GM19455 (cell line): Measurements from ENCODE around the gene SOWAHA.
"Not testable (repeated sequence)": the region's sequence is repeated elsewhere in the genome, so short reads cannot be mapped to it uniquely, and the experiment has no call there.

ENCODE experiments used
- ATAC-seq: cut with Tn5 transposase; IDR thresholded peaks from one replicate; pipeline ENCODE4 v1.9.1; 2021; ENCODE audit not compliant: unreplicated experiment

Gene SOWAHA

DNA sequence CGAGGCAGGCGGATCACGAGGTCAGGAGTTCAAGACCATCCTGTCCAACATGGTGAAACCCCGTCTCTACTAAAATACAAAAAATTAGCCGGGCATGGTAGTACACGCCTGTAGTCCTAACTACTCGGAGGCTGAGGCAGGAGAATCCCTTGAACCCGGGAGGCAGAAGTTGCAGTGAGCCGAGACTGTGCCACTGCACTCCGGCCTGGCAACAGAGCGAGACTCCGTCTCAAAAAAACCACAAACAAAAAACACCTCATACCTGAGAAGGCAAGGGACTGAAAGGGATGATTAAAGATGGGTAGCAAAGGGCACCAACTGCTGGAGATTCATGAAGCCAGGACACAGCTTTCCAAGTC lies 6.3 kb upstream of the SOWAHA start:
- ATAC-seq: not testable (repeated sequence)

DNA sequence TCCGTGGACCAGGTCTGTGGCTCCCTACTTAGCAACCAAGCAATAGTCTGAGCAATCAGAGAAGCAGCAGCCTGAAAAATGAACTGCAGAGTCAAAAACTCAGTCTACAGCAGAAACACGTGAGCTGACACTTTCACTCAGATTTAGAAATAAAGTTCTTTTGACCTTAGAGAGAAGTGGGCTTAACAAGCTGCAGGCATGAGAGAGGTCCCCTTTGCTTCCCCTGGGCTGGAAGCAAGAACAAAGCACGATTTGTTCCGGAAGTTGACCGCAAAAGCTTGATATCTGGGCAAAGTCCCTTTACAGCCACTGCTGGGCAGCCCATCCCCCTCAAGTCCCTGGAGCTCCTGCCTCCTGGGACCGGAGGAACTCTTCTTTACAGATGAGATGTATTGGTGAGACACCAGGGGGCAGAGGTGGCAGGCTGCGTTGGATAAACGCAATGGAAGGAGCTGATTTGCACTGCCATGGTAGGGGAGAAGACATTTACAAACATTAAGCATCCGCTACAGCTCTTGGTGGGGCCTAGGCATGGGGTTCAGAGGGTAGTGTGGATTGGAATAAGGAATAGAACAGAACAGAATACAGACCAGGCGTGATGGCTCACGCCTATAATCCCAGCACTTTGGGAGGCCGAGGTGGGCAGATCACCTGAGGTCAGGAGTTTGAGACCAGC lies 5.8 kb upstream of the SOWAHA start:
- ATAC-seq: no peak

DNA sequence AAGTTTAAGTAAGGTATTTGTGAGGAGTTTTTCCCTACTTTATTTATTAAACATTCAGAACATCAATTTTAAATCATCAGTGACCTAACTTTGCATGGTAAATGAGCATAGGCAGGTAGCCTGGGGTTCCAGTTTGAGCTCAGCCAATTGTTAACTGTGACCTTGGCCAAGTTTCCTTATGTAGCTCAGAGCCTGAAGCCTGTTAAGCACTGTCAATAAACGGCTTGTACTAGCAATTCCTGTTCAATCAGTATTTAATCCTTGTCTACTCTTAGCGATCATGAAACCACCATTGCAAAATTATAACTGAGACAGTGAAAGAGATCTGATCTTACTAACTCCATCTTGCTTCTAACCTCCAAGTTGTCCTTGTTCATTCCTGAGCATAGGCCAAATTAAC lies 4.7 kb upstream of the SOWAHA start:
- ATAC-seq: no peak

DNA sequence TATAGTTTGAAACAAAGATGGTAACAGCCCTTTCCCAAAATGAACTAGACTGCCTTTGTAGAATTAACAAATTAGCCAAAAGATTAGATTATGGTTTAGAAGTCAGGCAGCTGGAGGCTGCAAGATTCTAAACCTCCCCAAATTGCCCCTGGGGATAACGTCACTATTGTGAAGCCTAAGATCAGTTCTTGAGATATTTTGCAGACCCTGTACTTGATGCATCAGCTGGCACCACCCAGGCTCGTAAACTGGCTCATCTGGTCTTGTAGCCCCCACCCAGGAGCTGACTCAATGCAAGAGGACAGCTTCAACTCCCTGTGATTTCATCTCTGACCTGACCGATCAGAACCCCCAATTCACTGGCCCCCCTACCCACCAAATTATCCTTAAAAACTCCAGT lies 4.2 kb upstream of the SOWAHA start:
- no peak for ATAC-seq

DNA sequence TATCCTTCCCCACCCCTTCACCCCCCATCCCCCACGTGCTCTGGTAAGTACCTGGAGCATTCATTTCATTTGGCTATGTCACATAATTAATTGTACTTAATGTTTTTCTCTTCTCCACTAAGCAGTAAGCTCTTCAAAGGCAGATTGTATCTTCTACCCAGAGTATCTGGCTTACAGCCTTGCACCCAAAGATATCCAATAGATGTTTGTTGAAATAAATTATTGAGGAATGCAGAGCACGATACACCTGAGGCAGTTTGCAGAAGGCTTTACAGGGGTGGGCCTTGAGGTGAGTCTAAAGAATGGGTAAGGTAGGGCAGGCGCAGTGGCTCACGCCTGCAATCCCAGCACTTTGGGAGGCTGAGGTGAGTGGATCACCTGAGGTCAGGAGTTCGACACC lies 2.5 kb upstream of the SOWAHA start:
- no peak for ATAC-seq

DNA sequence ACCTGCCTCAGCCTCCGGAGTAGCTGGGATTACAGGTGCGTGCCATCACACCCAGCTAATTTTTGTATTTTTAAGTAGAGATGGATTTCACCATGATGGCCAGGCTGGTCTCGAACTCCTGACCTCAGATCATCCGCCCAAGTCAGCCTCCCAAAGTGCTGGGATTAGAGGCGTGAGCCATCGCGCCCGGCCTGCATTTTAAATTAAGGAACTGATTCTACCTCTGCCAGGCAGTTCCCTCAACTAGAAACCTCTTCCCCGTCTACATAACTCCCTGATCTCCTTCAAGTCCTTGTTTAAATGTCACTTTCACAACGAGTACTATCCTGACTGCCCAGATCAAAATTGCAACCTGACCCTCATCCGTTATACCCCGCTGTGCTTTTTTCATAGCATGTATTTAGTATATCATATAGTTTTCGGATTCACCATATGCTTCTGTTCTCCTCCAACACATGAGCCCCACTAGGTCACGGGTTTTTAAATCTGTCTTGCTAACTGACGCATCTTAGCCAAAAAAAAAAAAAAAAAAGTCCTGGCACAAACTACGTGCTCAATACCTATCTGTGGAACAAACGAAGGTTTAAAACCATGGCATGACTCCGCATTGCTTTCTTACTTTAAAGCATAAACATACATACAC lies 858 bp upstream of the SOWAHA start:
- ATAC-seq: no peak

DNA sequence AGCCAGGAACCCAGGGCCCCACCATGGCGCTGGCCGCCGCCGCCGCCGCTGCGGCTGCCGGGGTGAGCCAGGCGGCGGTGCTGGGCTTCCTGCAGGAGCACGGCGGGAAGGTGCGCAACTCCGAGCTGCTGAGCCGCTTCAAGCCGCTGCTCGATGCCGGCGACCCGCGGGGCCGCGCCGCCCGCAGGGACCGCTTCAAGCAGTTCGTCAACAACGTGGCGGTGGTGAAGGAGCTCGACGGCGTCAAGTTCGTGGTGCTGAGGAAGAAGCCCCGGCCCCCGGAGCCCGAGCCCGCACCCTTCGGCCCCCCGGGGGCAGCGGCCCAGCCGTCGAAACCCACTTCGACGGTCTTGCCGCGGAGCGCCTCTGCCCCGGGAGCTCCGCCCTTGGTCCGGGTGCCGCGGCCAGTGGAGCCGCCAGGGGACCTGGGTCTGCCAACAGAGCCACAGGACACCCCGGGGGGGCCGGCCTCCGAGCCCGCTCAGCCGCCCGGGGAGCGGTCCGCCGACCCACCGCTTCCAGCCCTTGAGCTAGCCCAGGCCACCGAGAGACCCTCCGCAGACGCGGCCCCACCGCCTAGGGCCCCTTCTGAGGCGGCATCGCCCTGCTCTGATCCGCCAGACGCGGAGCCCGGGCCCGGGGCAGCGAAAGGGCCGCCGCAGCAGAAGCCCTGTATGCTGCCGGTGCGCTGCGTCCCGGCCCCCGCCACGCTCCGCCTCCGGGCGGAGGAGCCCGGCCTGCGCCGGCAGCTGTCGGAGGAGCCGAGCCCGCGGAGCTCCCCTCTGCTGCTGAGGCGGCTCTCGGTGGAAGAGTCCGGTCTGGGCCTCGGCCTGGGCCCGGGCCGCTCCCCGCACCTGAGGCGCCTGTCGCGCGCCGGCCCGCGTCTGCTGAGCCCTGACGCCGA lies 749 bp downstream of the SOWAHA start:
- ATAC-seq: no peak

DNA sequence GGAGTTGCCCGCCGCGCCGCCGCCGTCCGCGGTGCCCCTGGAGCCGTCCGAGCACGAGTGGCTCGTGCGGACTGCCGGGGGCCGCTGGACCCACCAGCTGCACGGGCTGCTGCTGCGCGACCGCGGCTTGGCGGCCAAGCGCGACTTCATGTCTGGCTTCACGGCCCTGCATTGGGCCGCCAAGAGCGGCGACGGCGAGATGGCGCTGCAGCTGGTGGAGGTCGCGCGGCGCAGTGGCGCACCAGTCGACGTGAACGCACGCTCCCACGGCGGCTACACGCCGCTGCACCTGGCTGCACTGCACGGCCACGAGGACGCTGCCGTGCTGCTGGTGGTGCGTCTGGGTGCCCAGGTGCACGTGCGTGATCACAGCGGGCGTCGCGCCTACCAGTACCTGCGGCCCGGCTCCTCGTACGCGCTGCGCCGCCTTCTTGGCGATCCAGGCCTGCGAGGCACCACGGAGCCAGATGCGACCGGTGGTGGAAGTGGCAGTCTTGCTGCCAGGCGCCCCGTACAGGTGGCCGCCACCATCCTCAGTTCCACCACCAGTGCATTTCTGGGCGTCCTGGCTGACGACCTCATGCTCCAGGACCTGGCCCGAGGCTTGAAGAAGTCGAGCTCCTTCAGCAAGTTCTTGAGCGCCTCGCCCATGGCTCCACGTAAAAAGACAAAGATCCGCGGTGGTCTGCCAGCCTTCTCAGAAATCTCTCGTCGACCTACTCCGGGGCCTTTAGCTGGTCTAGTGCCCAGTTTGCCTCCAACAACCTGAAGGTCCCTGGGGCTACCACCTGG lies 1.6 kb downstream of the SOWAHA start:
- ATAC-seq: no peak

DNA sequence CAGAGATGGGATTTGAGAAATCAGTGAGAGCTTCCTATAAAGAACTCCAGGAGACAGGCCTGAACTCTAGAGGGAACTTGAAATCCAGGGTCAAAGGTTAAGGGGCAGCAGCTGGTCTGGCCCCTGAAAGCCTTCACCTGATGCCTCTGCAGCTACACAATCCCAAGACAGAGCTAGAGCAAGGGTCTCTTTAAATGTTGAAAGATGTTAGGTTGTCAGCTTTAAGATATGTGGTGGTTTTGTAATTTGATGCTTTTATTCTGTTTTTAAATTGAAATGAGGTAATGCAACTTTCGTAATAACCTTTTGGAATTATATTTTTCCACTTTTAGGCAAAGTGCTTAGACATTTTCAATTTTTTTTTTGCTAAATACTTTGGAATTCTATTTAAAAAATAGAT lies 2.4 kb downstream of the SOWAHA start:
- ATAC-seq: no peak

DNA sequence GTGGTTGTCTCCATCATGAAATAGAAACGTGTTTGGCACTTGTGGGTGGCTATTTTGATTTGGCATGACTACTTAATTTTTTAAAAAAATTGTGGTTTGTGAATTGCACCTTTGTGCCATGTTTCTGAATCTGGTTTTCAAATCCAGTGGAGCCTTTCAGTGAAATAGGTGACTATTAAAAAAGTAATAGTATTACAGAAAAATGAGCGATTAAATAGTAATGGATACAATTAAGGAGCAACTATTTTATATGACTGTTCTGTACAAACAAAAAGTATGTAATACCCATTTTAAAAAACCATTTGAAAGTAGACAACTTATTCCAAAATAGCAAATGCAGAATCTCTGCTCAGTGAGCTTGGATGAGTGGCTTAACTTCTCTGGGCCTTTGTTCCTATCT lies 3.0 kb downstream of the SOWAHA start:
- ATAC-seq: no peak

DNA sequence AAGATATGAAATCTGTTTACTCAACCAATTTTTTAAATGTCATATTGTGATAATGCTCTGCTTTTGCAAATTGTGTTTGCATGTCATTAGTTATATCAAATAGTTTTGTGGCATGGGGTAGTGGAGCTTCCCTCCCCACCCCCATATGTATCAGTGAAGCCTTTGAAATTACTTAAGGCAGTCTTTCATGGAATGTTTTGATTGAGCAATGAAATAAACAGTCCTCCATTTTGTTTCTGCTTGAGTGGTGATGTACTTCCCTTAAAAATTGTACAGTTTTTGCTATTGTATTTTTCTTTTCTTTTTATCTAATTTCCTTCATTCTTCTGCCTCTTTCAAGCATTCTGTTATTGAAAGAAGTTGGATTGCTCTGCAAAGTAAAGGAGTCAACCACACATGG lies 3.5 kb downstream of the SOWAHA start:
- ATAC-seq: no peak

DNA sequence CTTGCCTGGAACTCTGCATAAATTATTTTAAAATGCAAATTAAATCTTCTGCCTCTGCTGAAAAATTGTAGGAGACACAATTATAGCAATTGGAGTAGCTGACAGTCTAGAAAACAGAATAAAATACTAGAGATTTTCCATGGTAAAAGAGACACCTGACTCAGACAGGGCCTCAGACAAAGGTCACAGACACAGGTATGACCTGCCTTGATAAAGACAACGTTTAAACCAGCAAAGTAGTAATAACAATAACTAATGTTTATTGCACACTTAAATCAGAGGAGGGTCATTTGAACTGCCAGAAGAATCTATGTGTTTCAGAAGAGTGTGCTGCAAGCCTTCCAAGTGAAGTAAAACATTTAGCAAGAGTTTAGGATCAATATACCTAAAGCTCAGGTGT lies 3.9 kb downstream of the SOWAHA start:
- ATAC-seq: no peak

DNA sequence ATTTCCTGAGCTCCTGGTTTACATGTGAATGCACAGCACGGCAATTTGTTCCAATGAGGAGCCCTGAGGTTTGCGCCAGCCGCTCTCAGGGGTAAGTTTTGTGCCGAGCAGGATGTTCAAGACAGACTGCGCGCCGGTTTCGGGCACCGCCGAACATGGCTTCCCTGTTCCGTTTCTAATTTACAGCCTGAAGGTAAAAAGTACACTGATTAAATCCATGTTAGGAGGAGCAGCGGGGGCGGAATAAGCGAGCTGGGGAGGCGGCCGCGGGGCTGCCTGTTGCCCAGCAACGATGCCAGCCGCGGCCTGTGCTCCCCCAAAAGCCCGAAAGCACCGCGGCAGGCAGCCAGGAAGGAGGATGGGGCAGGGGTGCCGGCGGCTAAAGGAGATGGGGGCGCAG lies 6.4 kb downstream of the SOWAHA start:
- ATAC-seq: no peak

DNA sequence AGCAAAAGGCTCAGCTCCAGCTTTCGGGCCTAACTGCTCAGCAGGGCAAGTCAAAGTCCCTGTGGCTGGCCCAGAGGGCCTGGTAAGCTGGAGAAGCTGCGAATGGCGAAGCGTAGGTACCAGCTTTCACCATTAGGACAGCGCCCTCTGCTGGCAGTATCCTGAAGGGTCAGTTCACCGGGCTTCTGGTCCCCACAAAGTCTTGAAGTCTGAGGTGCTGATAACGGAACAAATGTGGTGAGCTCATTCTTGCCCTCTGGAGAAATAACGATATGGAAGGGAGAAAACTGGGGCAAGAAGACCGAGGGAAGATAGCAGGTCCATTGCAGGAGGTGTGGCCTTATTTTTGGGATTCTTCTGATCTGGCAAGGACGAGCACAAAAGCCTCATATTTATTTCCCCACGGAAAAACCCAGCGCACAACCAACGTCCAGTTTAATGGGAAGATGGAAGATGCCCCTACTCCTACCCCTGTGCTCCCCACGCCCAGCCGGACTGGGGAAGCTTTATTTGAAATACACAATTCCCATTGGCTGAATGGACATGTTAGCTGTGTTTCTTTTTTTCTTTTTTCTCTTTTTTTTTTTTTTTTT lies 7.2 kb downstream of the SOWAHA start:
- peak; percentile 66 for ATAC-seq

DNA sequence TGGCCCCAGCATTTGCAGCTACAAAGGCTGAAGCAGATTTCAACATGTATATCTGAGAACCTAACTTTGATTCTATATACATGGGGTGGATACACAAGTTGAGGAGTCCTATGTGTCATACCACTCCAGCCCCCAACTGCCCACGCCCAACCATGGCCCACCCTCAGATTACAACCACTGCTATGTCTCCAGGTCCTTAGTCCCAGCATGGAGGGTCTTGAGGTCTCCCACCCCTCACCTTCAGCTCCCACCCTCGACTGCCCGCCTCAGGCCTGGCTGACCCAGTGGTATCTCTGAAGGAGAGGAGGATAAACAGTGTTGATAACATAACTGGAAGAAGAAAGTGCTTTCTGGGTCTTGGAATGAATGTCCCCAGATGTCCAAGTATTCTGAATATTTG lies 8.2 kb downstream of the SOWAHA start:
- ATAC-seq: no peak

DNA sequence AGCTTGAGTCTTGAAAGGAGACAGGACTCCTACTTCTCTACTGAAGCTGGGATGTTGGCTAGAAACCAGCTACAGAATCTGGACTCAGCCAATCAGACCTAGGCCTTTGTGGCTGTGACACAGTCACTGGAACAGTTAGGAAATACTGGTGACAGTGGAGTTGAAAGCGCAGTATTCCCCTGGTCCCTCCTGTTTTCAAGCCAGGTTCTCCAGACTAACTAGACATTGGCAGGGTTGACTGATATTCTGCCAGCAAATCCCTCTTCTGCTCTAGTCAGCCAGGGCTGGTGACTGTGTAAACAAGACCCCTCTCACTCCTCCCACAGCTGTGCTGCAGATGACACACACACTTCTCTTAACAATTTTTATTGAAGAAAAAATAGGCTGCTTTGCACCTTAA lies 8.7 kb downstream of the SOWAHA start:
- ATAC-seq: no peak

DNA sequence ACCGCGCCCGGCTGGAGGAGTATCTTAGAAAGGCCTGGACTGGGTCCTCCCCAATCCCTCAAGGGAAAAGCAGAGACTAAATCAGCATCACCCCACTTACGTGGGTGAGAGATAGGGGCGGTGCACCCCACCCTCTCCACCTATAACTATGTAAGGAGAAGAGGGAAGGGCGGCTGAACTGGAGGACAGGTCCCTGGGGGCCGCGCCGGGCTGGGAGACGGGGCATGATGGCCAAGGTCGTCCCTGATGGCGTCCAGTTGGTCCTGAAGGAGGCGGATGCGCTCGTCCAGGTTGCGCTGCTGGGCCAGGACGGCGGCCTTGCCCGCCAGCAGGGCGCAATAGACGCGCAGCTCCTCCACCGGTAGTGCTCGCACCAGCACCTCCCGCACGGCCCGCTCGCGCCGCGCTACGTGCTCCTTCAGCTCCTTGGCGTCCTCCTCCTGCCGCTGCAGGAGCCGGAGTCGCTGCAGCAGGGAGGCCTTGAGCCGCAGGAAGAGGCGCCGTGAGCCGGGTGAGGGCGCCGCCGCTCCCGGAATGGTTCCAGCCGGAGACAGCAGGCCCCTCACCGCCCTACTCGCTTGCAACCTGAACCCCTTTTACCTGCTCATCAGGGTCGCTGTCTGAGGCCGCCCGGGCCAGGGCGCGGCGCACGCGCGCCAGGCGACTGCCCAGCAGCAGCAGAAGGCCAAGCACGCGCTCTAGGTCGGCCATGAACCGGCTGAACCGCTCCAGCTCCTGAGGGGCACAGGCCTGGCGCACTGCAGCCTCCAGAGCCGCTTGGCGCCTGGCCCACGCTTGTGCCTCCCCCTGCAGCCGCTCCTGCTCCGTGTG lies 9.8 kb downstream of the SOWAHA start:
- ATAC-seq: no peak

DNA sequence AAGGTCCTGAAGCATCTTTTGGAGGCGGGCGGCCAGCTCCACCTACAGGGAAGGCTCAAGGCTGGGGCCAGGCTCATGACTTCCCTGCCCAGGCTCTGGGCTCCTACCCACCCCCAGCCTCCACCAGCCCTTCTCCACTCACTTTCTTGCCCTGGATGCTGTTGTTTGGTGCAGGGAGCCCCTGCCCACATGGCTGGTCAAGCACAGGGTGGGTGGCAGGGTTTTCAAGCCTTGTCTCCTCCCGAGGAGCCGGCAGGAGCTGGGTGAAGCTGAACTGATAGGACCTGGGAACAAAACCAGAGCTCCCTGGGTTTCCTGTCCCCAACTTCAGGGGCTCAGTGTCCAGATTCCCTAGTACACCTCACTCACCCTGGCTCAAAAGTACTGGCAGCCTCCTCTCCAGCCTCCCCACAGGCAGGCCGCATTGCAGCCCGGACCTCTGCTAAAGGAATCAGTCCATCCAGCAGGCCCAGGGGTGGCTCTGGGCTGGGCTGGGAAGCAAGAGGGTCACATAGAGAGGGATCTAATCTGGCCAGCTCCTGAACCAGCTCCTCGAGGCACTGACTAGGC lies 10.5 kb downstream of the SOWAHA start:
- no peak for ATAC-seq

DNA sequence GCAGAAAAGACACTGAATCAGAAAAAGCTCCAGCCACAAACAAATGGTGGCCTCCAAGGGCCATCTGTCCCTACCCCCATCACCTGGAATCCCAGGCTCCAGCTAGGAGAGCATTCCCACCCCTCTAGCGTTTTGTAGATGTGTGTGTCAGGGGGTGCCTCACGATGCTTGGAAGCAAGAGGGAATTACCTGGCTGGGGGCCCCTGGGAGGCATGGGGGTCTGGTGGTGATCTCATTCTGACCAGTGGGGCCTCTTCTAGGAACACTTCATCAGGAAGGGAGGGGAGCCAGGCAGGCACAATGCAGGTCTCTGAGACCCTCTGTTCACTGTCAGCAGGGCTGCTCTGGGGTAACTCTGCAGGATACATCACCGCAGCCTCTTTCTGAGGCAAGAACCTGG lies 11.3 kb downstream of the SOWAHA start:
- ATAC-seq: no peak
